ENCODE results near the gene CHAF1B.
A peak's percentile ranks its signal among the peaks of the same experiment; 100 is the strongest.
"Not testable (repeated sequence)": the region's sequence is repeated elsewhere in the genome, so short reads cannot be mapped to it uniquely, and the experiment has no call there.

The CHAF1B gene

GRCh38 chr21:36388835-36389234 is 3.6 kb downstream of the CHAF1B start:
- no peak for DNase-seq

- DNase-seq = not testable (repeated sequence)
Measured at GRCh38 chr21:36391649-36392048, 6.5 kb downstream of the CHAF1B start.

DNA sequence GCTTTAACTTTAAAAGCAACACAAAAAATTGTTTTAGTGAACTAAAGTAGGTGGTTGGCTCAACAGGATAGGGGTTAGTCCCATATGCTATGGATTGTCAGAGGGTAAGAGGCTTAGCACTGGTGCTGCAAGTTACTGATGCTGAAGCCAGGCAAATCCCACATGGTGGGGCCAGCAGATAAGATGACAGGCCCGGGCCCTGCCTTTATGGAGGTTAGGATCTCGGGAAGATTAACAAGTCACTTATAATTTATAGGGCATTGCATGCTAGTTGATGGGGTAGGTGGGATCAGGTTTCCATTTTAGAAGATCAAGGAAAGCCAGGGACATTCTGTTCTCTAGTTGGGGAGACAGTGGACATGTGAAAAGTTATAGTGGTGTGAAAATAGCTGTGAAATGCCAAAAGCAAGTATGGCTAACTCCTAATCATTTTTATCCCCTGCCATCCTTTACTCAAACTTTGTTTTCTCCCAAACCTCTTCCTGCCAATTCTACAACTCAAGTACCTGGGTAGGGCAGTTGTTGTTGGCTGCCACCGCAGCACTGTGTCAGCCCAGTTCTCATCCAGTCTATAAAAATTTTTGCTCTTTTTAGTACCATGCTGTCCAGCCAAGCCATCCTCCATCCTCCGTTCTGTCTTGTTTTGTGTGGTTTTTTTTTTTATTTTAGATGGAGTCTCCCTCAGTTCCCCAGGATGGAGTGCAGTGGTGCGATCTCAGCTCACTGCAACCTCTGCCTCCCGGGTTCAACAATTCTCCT is 10.3 kb downstream of the CHAF1B start:
- no peak for DNase-seq

GRCh38 chr21:36396325-36396724 is 11.1 kb downstream of the CHAF1B start:
- DNase-seq = no peak

DNA sequence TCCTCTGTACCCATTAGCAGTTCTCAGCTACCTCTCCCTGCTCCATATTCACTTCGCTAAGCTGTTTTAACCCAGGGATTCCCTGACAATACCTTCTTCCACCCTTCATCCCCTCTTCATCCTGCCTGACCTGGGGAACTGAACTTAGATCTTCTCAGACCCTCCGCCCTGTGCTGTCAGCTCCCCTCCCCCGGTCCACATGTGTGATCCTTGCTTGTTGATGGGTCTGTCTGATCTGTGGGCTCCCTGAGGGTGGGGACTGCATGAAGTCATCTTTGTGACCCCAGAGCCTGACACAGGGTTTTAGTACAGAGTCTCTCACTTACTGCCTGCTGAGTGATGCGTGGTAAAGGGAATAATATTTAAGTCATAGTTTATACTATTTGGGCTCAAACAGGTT is 11.8 kb downstream of the CHAF1B start:
- DNase-seq = no peak

- no peak for DNase-seq
Measured at GRCh38 chr21:36397606-36398005, 12.4 kb downstream of the CHAF1B start.

- DNase-seq = not testable (repeated sequence)
Measured at GRCh38 chr21:36399736-36400135, 14.5 kb downstream of the CHAF1B start.

GRCh38 chr21:36400719-36401118 is 15.5 kb downstream of the CHAF1B start:
- DNase-seq = no peak

GRCh38 chr21:36402339-36402738 is 17.1 kb downstream of the CHAF1B start:
- no peak for DNase-seq

DNA sequence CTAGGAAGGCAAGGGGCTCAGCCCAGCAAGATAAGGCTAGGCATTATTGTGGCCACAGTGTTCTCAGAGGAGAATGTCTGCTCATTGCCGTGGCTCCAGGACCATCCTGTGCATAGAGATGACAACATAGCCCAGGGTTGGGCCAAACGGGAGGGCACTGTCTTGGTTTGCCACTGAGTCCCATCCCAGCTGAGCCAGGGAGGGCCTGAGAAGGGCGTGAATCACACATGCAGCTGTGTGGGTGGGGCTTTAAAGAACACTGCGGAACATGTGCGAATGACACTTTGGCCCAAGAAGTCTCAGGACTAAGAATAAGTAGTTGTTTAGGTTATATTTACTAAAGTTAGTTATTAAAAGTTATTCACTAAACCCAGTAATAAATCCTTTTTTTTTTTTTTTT is 18.5 kb downstream of the CHAF1B start:
- no peak for DNase-seq

DNA sequence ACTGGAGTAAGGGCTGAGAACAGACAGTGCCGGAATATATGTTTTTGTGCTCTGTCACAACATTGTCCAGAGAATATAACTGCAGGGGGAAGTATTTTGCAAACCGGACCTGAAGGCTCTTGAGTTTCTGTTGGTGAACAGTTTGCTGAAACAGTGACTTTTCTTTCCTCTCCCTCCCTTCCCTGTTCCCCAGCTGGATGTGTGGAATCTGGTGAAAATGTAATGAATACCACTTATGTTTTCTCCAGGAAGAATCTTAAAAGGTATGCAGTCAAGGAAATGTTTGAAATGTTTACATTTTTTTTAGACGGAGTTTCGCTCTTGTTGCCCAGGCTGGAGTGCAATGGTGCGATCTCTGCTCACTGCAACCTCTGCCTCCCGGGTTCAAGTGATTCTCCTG is 23.4 kb downstream of the CHAF1B start:
- no peak for DNase-seq

DNA sequence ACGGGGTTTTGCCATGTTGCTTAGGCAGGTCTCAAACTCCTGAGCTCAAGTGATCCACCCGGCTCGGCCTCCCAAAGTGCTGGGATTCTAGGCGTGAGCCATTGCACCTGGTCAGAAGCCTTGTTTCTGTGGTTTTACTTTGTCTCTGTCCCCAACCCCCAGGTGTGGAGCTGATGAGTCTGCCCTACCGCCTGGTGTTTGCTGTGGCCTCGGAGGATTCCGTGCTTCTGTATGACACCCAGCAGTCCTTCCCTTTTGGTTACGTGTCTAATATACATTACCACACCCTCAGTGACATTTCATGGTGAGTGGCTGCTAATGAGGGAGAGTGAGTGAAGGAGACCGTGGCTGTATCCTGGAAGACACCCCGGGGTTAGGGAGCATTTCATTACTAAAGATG is 26.1 kb downstream of the CHAF1B start:
- DNase-seq = no peak

- no peak for DNase-seq
Measured at GRCh38 chr21:36412916-36413315, 27.7 kb downstream of the CHAF1B start.

DNA sequence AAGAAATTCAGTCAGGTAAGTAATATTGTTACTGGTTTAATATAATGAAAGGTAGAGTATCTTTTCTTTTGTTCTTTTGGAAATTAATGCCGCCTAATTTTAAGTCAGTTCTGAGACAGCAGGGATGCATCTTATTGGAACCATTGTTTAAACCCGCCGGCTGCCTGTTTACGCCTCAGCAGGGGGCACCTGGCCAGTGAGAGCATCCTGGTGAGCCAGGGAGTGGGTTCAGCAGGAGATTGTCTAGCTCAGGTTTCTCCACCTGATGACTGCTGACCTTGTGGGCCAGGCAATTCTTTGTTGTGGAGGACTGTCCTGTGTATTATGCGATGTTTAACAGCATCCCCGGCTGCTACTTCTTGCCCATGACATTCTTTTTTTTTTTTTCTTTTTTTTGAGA is 30.2 kb downstream of the CHAF1B start:
- DNase-seq = no peak

GRCh38 chr21:36419241-36419640 is 34.0 kb downstream of the CHAF1B start:
- DNase-seq = no peak

GRCh38 chr21:36419996-36420395 is 34.8 kb downstream of the CHAF1B start:
- DNase-seq = peak; percentile 52 to 57

GRCh38 chr21:36420571-36421339 is 35.6 kb downstream of the CHAF1B start:
- no peak for DNase-seq

GRCh38 chr21:36422279-36423098 is 37.3 kb downstream of the CHAF1B start:
- DNase-seq = peak; percentile 47 to 63

DNA sequence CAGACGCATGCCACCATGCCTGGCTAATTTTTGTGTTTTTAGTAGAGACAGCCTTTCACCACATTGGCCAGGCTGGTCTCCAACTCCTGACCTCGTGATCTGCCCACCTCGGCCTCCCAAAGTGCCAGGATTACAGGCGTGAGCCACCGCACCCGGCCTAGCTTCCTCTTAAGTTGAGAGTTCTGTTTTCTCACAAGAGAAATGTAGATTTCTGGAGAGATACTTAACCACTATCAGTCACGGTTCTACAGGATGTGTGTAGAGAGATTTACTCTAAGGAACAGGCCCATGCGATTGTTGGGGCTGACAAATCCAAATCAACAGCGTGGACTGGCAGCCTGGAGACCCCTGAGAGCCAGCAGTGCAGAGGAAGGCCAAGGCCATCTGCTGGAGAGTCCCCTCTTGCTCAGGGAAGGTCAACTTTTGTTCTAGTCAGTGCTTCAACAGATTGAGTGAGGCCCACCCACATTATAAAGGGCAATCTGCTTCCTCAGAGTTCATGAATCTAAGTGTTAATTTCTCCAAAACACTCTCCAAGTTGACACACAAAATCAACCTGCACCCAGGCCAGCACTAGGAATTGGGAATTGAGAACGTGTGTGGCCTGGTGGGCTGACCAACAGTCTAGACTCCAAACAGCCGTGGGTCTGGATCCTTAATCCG is 38.7 kb downstream of the CHAF1B start:
- no peak for DNase-seq

- no peak for DNase-seq
Measured at GRCh38 chr21:36424592-36424991, 39.4 kb downstream of the CHAF1B start.

DNA sequence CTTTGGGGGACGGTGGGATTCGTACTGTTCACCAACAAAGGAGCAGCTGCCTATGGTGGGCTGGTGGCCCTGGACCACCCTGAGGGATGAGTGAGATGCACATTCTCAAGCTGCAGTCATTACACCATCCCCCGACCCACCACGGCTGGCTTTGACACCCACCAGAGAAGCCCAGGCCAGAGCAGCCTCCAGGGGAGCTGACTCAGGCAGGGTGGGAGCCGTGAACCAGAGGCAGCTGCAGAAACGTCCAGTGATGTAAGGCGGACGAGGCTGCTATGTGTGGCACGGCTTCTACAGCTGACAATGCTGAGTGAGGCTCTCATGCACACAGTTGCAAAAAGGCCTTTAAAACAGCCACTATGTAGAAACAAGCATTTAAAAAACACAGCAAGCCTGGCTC is 40.1 kb downstream of the CHAF1B start:
- no peak for DNase-seq

DNA sequence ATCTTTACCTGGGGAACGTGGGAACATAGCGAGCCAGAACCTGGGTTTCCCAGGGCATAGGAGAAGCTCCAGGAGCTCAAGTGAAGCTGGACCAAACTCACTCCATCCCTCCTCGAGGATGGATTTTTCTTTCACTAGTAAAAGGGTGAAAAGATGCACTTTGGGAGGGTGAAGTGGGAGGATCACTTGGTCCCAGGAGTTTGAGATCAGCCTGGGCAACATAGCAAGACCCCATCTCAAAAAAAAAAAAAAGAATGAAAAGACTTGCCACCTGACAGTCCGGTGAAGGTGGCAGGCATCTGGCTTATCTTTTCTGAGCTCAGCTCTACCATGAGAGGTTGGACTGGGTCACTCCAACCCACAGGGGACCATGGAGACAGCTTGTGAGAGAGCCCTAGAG is 42.3 kb downstream of the CHAF1B start:
- DNase-seq = no peak
